Endodermal cell (in vitro differentiated cells): Measurements from ENCODE around the gene CRISPLD2. TPM values are rescaled to one million over a fixed set of nuclear protein-coding genes. Genes with fewer than 3 reads are reported as not detected.

ENCODE experiments used
- DNase-seq: peaks from one replicate; pipeline ENCODE4 v3.0.0-alpha.2; 2017
- H3K27ac ChIP-seq: 2 replicates; pipeline ENCODE4 v1.5.1; 2013; ENCODE audit warnings: mild to moderate bottlenecking, low read depth, low read length, moderate library complexity
- H3K27me3 ChIP-seq: 2 replicates; pipeline ENCODE4 v1.6.1; 2013; ENCODE audit warnings: mild to moderate bottlenecking, low read length, moderate library complexity; ENCODE audit not compliant: insufficient read depth, control insufficient read depth, poor library complexity, severe bottlenecking
- H3K36me3 ChIP-seq: 2 replicates; pipeline ENCODE4 v1.7.0; 2013; ENCODE audit warnings: mild to moderate bottlenecking, low read length, moderate library complexity; ENCODE audit not compliant: control insufficient read depth, insufficient read depth
- H3K4me1 ChIP-seq: one replicate; pipeline ENCODE4 v1.7.0; 2013; ENCODE audit warnings: low read length; ENCODE audit not compliant: control insufficient read depth, insufficient read depth
- H3K4me3 ChIP-seq: 2 replicates; pipeline ENCODE4 v1.5.1; 2013; ENCODE audit warnings: mild to moderate bottlenecking, low read length, moderate library complexity
- H3K9ac ChIP-seq: 2 replicates; pipeline ENCODE4 v1.6.1; 2013; ENCODE audit warnings: mild to moderate bottlenecking, low read length, moderate library complexity; ENCODE audit not compliant: poor library complexity, severe bottlenecking; ENCODE audit errors: extremely low read depth
- H3K9me3 ChIP-seq: 2 replicates; pipeline ENCODE4 v1.6.1; 2013; ENCODE audit warnings: mild to moderate bottlenecking, low read length, moderate library complexity; ENCODE audit not compliant: control insufficient read depth
- H3K27ac Mint-ChIP-seq: 2 replicates; pipeline ENCODE4 v1.8.0; 2020; ENCODE audit warnings: mixed read lengths
- H3K27me3 Mint-ChIP-seq: 2 replicates; pipeline ENCODE4 v1.8.0; 2021; ENCODE audit warnings: mild to moderate bottlenecking, mixed read lengths; ENCODE audit not compliant: insufficient read depth
- H3K36me3 Mint-ChIP-seq: 2 replicates; pipeline ENCODE4 v1.8.0; 2020; ENCODE audit warnings: low read depth, mixed read lengths
- H3K4me1 Mint-ChIP-seq: 2 replicates; pipeline ENCODE4 v1.8.0; 2020; ENCODE audit warnings: mixed read lengths
- H3K4me3 Mint-ChIP-seq: 2 replicates; pipeline ENCODE4 v1.8.0; 2020; ENCODE audit warnings: mild to moderate bottlenecking, moderate library complexity, mixed read lengths
- H3K9me3 Mint-ChIP-seq: 2 replicates; pipeline ENCODE4 v1.8.0; 2020; ENCODE audit warnings: mild to moderate bottlenecking, mixed read lengths
- WGBS, 2 experiments: methylation state at CpG; one replicate each; pipeline versions ENCODE4 v1.1.5 to v1.1.7; 2013; ENCODE audit warnings: missing lambda C conversion rate in 2 of 2, mixed read lengths in 1 of 2; ENCODE audit not compliant: insufficient coverage in 1 of 2, insufficient read length in 1 of 2; 5-methylcytosine and 5-hydroxymethylcytosine counted together
- total RNA-seq, 2 donors: library from RNA; stranded (reverse); fragmentation: NEBNext Ultra II Directional in 1 of 2; extraction: Animal tissue kit (Norgen Biotek cat#: 25700) in 1 of 2; gene quantifications; 2 replicates in 1 of 2; 3 replicates in 1 of 2; pipeline ENCODE4 v1.2.1, GENCODE V29; 2021
- TF ChIP-seq, protein P1 (sequence below): fragments of 200-600 bp; sonication (generic); conservative IDR thresholded peaks from 2 replicates; pipeline ENCODE4 v1.5.0; 2021; ENCODE audit warnings: antibody characterized with exemption, mild to moderate bottlenecking

Gene CRISPLD2
- total RNA-seq, 2 donors from 2014 or later = 5.0 to 9.3 TPM

DNA sequence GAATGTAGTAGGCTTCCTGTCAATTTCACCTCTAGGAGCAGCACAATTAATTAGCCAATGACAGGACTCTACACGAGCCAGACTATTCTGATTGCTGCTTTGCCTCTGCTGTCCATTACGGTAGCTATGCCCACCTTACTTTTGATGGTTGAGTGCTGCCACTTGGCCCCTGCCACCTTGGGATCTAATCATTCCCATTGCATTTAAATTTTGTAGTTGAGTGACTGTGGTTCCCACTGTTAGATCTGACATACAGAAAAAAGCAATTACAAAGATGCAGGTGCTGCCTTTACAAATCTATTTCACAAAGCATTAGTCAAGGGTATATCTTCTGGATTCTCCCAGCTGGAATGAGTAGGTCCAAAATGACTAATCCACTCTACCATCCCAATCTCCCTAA is 39.9 kb downstream of the CRISPLD2 start:
- H3K9me3 Mint-ChIP-seq = peaks cover 20% of the 10 kb centered on the region
- H3K27me3 Mint-ChIP-seq = no peaks in the 10 kb centered on the region
- Histone ChIP-seq H3K9me3 (no peaks in the 10 kb centered on the region), H3K9ac (no peak overlapping the region), H3K4me3 (no peak overlapping the region), H3K36me3 (no peaks in the 10 kb centered on the region), H3K4me1 (no peaks in the 10 kb centered on the region), H3K27ac (no peak overlapping the region), H3K27me3 (no peaks in the 10 kb centered on the region)
- TF ChIP-seq, protein P1, sequence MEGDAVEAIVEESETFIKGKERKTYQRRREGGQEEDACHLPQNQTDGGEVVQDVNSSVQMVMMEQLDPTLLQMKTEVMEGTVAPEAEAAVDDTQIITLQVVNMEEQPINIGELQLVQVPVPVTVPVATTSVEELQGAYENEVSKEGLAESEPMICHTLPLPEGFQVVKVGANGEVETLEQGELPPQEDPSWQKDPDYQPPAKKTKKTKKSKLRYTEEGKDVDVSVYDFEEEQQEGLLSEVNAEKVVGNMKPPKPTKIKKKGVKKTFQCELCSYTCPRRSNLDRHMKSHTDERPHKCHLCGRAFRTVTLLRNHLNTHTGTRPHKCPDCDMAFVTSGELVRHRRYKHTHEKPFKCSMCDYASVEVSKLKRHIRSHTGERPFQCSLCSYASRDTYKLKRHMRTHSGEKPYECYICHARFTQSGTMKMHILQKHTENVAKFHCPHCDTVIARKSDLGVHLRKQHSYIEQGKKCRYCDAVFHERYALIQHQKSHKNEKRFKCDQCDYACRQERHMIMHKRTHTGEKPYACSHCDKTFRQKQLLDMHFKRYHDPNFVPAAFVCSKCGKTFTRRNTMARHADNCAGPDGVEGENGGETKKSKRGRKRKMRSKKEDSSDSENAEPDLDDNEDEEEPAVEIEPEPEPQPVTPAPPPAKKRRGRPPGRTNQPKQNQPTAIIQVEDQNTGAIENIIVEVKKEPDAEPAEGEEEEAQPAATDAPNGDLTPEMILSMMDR = no peak
- 89 to 100% methylated on average over 2 of the region's 2 CpGs for WGBS, 2 experiments
- no peak for DNase-seq
- H3K4me3 Mint-ChIP-seq = no peak overlapping the region
- H3K4me1 Mint-ChIP-seq = no peaks in the 10 kb centered on the region
- no peak overlapping the region for H3K27ac Mint-ChIP-seq
- H3K36me3 Mint-ChIP-seq = peaks cover 14% of the 10 kb centered on the region

DNA sequence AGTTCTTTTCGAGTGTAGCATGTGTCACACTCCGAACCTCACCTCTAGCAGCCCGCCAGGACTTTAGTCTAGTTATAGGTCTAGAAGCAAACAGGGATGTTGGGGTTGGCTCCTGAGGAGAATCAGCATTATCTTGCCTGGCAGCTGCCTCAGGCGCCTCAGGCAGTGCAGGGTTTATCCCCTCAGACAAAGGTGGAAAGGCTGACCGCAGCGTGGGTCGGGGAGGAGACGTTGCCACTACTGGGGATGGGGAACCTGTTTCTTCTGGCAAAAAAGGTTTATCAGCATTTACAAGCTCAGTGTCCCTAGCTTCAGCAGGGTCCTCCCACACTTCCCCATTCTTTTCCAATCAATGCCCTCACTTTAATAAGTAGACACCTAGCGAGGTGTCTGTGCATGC is 40.6 kb downstream of the CRISPLD2 start:
- Histone ChIP-seq H3K9me3 (no peaks in the 10 kb centered on the region), H3K36me3 (no peaks in the 10 kb centered on the region), H3K27ac (no peak overlapping the region), H3K4me1 (no peaks in the 10 kb centered on the region), H3K27me3 (no peaks in the 10 kb centered on the region), H3K4me3 (no peak overlapping the region), H3K9ac (no peak overlapping the region)
- 92 to 96% methylated on average over 6 to 9 of the region's 9 CpGs for WGBS, 2 experiments
- no peak overlapping the region for H3K4me3 Mint-ChIP-seq
- H3K4me1 Mint-ChIP-seq = no peaks in the 10 kb centered on the region
- H3K36me3 Mint-ChIP-seq = peaks cover 14% of the 10 kb centered on the region
- H3K9me3 Mint-ChIP-seq = peaks cover 20% of the 10 kb centered on the region
- no peak overlapping the region for H3K27ac Mint-ChIP-seq
- TF ChIP-seq, protein P1 = no peak
- no peak for DNase-seq
- H3K27me3 Mint-ChIP-seq = no peaks in the 10 kb centered on the region

DNA sequence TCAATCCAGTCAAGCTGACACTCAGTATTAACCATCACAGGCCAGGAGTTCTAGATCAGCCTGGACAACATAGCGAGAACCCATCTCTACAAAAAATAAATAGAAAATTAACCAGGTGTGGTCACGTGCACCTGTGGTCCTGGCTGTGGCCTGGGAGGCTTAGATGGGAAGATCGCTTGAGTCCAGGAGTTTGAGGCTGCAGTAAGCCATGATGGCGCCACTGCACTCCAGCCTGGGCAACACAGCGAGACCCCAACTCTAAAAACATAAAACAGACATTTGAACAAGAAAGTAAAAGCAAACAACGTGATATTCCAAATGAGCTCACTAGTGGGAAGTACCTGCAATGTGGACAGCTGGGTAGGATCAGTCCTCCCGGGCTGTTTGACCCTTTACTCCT is 41.9 kb downstream of the CRISPLD2 start:
- 94 to 100% methylated on average over 4 to 7 of the region's 7 CpGs for WGBS, 2 experiments
- TF ChIP-seq, protein P1 = no peak
- Mint-ChIP-seq H3K4me3 (no peak overlapping the region), H3K36me3 (peaks cover 14% of the 10 kb centered on the region), H3K4me1 (no peaks in the 10 kb centered on the region), H3K27ac (no peak overlapping the region), H3K9me3 (peaks cover 20% of the 10 kb centered on the region), H3K27me3 (no peaks in the 10 kb centered on the region)
- H3K27me3 ChIP-seq = no peaks in the 10 kb centered on the region
- H3K9me3 ChIP-seq = no peaks in the 10 kb centered on the region
- H3K4me1 ChIP-seq = no peaks in the 10 kb centered on the region
- no peak overlapping the region for H3K27ac ChIP-seq
- no peaks in the 10 kb centered on the region for H3K36me3 ChIP-seq
- no peak overlapping the region for H3K9ac ChIP-seq
- H3K4me3 ChIP-seq = no peak overlapping the region
- no peak for DNase-seq
